ENCODE results near the gene SLC2A11. TPM values are rescaled to one million over a fixed set of nuclear protein-coding genes. Genes with fewer than 3 reads are reported as not detected.

The SLC2A11 gene
- total RNA-seq, 4 donors from 2014 or later = 0.57 to 4.4 (median 2.9) TPM

DNA sequence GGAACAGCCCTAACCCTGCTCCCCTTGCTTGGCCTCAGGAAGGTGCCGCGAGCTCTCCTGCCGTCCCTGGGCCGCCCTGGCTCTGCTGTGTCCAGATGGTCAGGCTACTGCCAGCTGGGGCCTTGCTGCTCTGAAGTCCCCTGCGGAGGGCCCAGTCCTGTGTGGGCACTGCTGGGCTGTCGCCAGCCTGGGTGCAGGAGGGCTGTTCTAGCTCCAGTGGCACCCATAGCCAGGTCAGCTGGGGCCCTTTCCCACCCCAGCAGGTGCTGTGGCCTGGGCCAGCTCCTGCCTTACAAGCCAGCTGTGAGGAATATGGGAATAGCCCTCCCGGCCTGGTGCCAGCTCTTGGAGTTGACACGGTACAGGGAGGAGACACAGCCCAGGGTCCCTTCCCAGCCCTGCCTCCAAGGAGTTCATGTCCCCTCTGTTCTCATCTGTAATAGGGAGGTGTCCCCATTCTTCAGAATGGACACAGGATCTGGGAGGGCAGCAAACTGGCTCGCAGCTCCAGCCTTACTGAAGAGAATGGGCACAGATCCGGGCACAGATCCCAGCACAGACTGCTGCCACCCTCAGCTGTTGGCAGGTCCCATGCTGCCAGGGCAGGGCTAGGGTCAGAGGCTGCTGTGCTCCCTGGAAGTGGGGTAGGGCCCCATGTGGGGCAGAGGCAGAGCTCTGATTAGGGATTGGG lies 22.7 kb upstream of the SLC2A11 start:
- H3K27me3 ChIP-seq = no peaks in the 10 kb centered on the region
- intact Hi-C loops (cut with DNase I) = no loop called here
- H3K9me3 ChIP-seq = no peaks in the 10 kb centered on the region
- H3K36me3 ChIP-seq = peaks cover 24 to 67% (median 27%) of the 10 kb centered on the region in 3 donors
- WGBS, 2 donors = no CpG with 5 or more reads among the region's 10 CpGs
- H3K4me3 ChIP-seq = no peak overlapping the region
- H3K4me1 ChIP-seq = peaks cover 11 to 40% (median 17%) of the 10 kb centered on the region in 3 donors
- TF ChIP-seq POLR2A (IDR thresholded peaks at IDR 0.05) = no peak
- no peak for TF ChIP-seq CTCF (IDR thresholded peaks at IDR 0.05)
- DNase-seq = no peak
- H3K27ac ChIP-seq = peak overlapping the region in 1 of 4 donors; percentile 14

DNA sequence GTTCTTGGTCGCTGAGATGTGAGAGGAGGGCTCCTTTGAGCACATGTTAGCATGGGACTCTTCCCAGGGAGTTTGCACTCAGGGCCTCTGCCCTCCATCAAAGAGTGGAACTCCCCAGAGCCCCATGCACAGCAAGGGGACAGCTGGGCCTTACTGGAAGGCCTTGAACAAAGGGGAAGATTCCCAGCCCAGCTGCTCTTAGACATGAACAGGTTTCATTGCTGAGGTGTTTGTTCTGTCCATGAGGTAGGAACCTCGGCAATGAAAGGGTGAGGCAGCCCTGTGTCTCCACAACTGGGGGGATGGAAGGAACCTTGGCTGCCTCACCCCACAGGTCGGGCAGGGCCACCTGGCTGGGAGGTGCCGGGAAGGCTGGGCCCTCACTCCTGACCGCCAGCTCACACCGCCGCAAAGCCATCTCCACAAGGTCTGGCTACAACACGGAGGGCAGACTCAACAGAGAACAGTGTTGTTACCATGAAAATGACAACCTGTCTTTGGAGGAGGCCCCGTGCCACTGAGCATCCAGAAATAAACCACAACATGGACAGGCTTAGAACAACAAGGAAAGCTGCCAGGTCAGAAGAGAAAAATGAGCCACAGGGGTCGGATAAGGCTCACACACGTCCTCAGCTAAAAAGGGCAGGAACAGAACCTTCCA lies 22.1 kb upstream of the SLC2A11 start:
- no peak for TF ChIP-seq POLR2A (IDR thresholded peaks at IDR 0.05)
- TF ChIP-seq CTCF (IDR thresholded peaks at IDR 0.05) = no peak
- peaks cover 24 to 61% (median 27%) of the 10 kb centered on the region in 3 donors for H3K36me3 ChIP-seq
- H3K4me1 ChIP-seq = peaks cover 11 to 40% (median 17%) of the 10 kb centered on the region in 3 donors
- DNase-seq = no peak
- H3K4me3 ChIP-seq = no peak overlapping the region
- peak overlapping the region in 1 of 4 donors; percentile 14 for H3K27ac ChIP-seq
- WGBS, 2 donors = 36 to 54% methylated on average over 3 to 7 of the region's 11 CpGs
- H3K9me3 ChIP-seq = no peaks in the 10 kb centered on the region
- H3K27me3 ChIP-seq = no peaks in the 10 kb centered on the region
- intact Hi-C loops (cut with DNase I) = no loop called here

DNA sequence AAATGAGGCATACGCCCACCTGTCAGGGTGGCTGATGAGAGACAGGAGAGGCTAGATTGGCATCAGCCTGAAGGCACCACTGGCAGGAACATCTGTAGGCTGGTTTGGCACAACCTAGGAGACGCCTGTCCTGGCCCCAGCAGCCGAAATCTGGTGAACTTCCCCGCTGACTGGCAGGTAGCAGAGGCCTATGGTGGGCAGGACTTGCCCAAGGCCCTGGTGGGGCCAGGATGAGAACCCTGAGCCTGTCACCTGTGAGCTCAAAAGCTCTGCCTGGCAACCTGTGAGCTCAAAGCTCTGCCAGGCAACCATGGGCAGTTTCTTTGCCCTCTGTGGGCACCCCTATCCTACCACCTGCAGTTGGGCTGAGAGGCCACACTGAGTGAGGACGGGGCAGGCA lies 21.4 kb upstream of the SLC2A11 start:
- DNase-seq = no peak
- H3K27me3 ChIP-seq = no peaks in the 10 kb centered on the region
- H3K27ac ChIP-seq = no peak overlapping the region
- H3K9me3 ChIP-seq = no peaks in the 10 kb centered on the region
- intact Hi-C loops (cut with DNase I) = no loop called here
- TF ChIP-seq POLR2A (IDR thresholded peaks at IDR 0.05) (no peak), CTCF (IDR thresholded peaks at IDR 0.05) (no peak)
- H3K36me3 ChIP-seq = peaks cover 19 to 54% (median 25%) of the 10 kb centered on the region in 3 donors
- H3K4me1 ChIP-seq = peaks cover 11 to 40% (median 17%) of the 10 kb centered on the region in 3 donors
- WGBS, 2 donors = 76 to 80% methylated on average over 2 to 3 of the region's 5 CpGs
- no peak overlapping the region for H3K4me3 ChIP-seq

- no peak overlapping the region for H3K4me3 ChIP-seq
- TF ChIP-seq CTCF (IDR thresholded peaks at IDR 0.05) (no peak), POLR2A (IDR thresholded peaks at IDR 0.05) (no peak)
- H3K4me1 ChIP-seq = peaks cover 11 to 40% (median 17%) of the 10 kb centered on the region in 3 donors
- H3K36me3 ChIP-seq = peaks cover 13 to 48% (median 19%) of the 10 kb centered on the region in 3 donors
- no peak overlapping the region for H3K27ac ChIP-seq
- H3K9me3 ChIP-seq = no peaks in the 10 kb centered on the region
- WGBS, 2 donors = 68 to 100% methylated on average over 1 to 5 of the region's 12 CpGs
- no peaks in the 10 kb centered on the region for H3K27me3 ChIP-seq
- intact Hi-C loops (cut with DNase I) = no loop called here
- DNase-seq = no peak
These were observed 20.8 kb upstream of the SLC2A11 start for GRCh38 chr22:23836692-23837495.

All from esophagus squamous epithelium (tissue), 5 donors.